A673 (cell line): Measurements from ENCODE around the gene TBXA2R.

Experiments used
- CTCF ChIP-seq: fragments of 300-800, 200-600 bp; sonication (generic); conservative IDR thresholded peaks from 2 replicates; pipeline ENCODE4 v1.5.1; 2017; ENCODE audit warnings: low read depth, mild to moderate bottlenecking, antibody characterized with exemption, low read length, moderate library complexity, mixed read lengths
- EZH2 ChIP-seq: fragments of 200-600 bp; sonication (generic); IDR thresholded peaks from 2 replicates; pipeline ENCODE4 v1.6.1; 2017; ENCODE audit warnings: borderline replicate concordance, low read depth, mild to moderate bottlenecking, mixed read lengths, antibody characterized with exemption, low read length; ENCODE audit not compliant: poor library complexity, severe bottlenecking

GRCh38 chr19:3617463-3617862 is 10.8 kb upstream of the TBXA2R start:
- TF ChIP-seq CTCF (no peak), EZH2 (no peak)
